ENCODE results near the gene RPL15.

Gene RPL15

DNA sequence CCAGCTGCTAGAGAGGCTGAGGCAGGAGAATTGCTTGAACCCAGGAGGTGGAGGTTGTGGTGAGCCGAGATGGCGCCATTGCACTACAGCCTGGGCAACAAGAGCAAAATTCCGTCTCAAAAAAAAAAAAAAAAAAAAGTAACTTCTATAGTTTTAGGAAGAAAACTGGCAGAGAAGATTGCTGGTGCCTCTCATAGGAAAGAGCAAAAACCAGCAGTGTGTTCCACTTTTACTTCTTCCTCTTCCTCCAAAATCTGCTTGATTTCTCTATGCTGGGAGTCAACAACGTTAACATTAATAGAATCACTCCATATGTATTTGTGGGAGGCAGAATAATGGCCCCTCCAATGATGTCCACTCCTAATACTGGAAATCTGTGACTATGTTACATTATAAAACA, 15.6 kb downstream of the RPL15 start:
- no peak for DNase-seq

DNA sequence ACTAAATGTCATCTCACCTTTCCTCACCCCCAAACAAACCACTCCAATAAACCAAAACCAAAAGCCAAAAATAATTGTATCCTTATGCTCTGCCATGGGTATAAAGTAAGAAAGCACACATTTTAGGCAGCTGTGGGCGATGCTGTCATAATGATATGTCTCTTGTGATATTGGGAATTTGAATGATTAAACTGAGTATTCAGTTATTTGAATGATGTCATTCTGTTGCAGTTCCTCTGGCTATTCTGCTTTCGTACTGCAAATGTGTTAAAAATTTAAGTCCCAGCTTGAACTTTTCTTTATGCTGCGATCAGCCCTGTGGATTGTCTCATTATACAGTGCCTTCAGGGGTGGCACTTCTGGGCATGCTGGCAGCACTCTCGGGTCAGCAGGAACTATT, 17.3 kb downstream of the RPL15 start:
- no peak for DNase-seq

DNA sequence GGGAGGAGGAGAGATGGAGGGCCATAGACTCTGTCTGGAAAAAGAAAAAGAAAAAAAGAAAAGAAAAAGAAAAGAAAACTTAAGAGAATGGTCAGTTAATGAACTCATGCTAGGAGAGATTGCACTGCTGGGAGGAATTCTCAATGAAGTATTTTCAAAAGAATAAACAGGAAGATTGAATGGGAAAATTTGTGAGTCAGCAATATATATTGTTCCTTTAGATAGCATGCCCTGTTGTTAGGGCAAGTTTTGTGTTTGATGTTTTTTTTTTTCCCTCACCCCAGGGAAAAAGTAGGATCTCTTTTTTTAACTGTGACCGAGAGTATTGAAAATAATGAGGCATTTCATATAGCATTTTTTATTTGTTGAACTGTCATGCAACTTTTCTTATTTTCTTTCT, 20.4 kb downstream of the RPL15 start:
- no peak for DNase-seq

DNA sequence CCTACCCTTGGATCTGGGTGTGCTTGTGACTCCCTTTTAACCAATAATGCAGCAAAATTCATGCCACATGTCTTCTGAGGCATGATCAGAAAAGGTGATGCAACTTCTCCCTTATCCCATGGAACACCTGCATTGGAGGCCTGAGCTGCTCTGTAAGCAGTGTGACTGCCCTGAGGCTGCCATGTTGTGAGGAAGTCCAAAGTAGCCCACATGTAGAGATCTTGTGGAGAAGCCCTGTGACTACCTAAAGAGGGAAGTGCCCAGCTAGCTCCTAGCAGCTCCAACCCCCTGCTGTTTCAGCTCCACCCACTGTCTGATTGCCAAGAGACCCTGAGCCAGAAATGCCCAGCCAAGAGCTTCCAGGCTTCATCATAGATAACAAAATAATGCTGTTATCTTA, 21.8 kb downstream of the RPL15 start:
- no peak for DNase-seq

DNA sequence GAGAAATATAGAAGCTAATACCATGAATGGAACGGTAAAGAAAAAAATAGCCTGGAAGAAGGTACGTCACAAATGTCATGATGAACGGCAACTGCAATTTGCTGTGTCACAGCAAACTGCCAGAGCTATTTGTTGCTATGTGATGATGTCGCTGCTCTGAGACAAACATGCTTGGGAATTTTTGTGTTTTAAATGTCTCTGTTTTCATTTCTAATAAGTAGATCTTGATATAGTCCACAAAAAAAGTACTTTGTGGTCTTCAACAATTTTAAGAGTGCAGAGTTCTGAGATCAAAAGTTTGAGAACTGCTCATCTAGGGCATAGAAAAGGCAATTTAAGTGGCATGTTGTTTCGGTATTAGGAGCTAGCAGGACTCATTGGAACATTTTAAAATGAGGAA, 23.8 kb downstream of the RPL15 start:
- DNase-seq, result no peak

DNA sequence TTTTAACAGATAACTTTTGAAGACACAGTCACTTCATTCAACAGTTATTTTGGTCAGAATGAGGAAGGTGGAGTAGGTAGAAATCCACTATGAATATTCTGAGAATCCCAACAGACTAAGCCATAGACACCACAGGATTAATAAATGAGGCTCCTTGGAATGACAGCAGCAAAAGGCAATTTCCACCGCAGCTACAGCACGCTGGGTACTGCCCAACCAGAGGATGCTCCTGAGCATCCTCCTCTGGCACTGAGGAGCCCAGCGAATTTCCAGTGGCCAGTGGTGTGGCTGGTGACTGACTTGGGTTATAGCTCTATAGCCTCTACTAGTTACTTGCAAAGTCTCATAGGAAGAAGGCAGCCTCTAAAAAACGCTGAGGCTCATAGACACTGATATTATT, 24.5 kb downstream of the RPL15 start:
- DNase-seq, result no peak

DNA sequence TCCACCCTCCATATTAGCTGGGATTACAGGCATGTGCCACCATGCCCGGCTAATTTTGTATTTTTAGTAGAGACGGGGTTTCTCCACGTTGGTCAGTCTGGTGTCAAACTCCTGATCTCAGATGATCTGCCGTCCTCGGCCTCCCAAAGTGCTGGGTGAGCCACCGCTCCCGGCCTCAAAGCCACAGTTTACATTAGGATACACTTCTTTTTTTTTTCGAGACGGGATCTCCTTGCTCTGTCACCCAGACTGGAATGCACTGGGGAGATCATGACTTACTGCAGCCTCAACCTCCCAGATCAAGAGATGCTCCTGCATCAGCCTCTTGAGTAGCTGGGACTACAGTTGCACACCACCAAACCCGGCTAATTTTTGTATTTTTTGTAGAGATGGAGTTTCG, 25.6 kb downstream of the RPL15 start:
- DNase-seq, result no peak

DNA sequence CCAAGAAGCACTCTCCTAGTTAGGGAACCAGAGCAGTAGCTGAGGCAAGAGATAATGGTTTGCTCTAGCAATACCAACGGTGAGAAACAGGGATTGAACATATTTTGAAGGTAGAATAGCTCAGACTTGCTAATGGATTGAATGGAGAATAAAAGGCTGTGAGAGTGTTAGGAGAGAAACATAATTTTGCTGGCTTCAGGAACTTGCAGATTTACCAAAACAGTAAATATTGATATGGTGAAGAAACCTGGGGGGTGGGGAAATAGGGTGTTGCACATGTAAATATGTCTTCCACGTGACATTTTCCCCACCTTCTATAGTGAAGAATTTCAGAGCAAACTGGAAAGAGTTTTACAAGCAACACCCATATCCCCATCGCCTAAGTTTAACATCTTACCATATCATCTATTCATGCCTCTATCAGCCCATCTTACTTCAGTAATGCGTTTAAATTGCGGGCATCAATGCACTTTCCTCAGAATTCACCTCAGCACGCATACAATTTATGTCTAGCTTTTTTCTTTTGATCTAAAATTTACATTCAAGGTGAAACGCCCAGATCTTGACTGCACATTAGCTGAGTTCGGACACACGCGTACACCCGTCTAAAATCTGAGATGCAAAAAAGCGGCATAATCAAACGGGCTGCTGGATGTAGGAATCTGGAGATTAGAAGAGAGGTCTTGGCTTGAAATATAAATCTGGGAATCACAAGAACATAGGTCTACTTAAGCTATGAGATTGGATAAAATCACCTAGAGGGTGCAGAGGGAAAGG, 27.3 kb downstream of the RPL15 start:
- DNase-seq, result no peak

DNA sequence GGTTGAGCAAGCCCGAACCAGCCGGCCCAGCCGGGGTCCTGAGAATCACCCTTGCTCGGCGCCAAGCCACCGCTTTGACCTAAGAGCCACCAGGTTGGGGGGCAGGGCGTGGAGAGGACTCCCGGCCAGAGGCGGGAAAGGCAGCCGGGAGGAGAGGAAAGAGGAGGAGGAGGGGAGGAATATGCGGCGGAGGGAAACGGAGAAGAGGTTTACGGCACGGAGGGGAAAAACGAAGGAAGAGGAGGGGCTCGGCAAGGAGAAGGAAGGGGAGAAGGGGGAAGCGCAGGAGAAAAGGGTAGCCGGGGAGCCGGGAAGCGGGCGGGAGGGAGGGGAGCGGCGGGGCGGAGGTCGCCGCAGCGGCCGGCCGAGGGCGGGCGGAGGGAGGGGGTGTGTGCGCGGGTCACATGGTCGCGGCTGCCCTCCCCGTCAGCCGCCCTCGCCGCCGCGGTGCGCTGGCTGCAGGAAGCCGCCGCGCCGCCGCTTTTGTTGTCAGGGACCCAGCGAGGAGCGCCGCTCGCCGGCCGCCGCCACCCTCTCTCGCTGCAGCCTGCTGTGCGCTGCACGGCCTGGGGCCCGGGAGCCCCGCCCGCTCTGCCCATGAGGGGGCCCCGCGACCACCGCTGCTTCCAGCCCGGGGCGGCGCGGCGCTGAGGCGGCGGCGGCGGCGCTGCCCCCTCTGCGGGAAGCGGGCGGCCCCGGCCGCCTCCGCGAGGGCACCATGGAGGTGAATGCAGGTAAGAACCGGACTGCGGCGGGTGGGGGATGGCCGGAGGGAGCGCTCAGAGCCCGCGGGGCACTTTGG, 28.1 kb downstream of the RPL15 start, which contains the start of gene NR1D2:
TSS of gene NR1D2 (plus strand) at position 426 of the 802 bp plus-strand sequence. CDS start at position 719, 293 bp downstream.
- no peak for DNase-seq

DNA sequence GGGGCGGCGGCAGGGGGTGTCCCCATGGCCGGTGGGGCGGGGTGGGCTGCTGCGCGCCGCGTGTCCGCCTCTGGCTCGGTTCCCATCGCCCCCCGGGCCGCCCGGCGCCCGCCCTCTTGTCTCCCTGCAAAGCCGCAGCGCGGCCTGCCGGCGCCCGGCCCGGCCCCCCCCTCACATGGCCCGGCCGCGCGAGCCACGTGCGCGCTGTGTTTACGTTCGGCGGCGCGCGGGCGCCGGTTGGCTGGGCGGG, 28.7 kb downstream of the RPL15 start:
- DNase-seq, result no peak

DNA sequence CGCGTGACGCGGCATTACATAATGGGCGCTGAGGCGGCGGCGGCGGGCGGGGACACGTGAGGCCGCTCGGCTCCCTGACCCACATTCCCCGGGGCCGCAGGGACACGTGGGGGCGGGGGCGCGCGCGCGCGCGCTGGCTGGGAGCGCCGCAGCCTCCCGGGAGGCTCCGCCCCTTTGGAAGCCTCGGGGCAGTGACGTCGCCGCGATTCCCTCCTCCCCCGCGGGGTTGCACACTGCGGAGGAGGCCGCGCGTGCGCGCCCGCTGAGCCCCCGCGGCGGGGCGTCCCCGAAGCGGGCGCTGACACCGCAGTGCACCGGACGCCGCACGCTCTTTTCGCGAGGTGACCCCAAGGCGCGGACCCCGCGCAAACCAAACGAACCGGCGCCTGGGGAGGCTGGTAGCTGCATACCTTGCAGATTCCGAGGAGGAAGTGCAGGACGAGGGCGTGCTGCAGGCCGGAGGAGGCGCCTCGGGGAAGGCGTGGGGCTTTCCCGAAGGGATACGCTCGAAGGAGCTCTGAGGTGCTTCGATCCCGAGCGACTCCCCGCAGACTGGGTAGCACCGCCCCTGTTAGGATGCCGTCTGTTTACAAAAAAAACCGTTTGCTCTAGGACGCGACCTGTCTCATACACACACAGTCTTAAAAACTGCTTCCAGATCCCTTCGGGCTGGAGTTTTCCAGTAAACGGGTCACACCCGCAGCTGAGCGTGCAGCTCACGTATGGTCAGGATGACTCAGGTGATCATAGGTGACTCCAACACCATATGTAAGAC, 29.2 kb downstream of the RPL15 start:
- peak; percentile 89 for DNase-seq

DNA sequence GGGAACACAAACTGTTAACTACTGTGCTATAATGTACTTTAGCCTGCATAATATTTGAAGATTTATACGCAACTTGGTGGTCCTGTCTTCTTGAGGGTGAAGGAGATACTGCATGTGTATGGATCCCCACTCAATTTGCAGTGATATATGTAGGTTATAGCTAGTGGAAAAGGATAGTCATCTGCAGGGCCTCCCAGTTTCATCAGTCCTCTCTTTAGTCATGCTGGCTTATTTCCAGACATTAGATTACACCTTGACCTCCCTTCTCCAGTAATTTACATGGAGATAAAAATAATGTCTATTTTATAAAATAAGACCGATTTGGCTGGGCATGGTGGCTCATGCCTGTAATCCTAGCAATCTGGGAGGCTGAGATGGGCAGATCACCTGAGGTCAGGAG, 31.8 kb downstream of the RPL15 start:
- no peak for DNase-seq

DNA sequence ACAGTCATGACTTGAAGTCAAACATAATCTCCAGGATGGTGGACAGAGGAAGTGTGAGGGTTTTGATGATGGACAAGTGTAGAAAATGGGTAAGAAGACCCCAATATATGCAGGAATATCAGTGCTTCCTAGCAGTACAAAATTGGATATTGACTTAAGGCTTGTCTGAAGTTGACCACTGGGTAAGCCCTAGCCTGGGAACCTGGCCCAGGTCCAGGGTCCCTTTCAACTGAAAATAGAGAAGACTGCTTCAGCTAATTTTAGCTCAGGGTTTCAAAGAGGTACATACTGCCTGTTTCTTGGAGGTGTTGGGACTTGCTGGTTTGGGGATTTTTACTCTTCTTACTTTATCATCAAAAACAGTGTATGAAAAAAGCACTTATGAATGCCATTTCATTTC, 32.9 kb downstream of the RPL15 start:
- DNase-seq, result no peak

DNA sequence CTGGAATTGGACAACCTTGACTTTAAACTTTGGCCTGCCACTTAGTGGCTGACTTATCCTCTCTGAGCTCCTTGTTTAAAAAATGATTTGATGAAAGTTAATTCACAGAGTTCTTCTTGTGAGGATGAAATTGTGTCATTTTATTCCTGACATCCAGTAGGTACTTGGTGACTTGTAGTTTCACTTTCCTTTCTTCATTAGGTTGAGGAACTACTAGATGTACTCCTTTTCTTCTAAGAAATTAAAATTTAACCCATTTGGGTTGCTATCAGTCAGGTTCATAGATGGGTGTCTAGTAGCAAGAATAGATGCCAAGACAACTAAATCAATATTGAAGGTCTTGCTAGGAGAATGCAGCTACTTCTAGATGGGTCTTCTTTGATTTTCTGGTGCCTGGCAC, 33.4 kb downstream of the RPL15 start:
- DNase-seq, result no peak

DNA sequence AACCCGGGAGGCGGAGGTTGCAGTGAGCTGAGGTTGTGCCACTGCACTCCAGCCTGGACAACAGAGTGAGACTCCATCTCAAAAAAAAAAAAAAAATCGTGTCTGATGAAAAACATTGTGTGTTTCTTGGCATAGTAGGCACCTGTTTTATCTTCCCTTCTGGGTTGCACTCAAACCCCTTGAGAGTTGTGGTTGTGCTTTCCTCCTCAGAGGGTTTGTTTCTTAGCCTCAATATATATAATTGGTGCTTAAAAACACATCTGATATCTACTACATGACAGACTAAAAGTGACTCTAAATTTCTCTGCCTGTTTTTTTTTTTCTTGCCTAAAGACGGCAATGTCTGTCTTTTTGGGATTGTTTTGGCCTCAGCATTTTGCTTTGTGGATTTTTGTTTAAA, 35.7 kb downstream of the RPL15 start:
- no peak for DNase-seq

DNA sequence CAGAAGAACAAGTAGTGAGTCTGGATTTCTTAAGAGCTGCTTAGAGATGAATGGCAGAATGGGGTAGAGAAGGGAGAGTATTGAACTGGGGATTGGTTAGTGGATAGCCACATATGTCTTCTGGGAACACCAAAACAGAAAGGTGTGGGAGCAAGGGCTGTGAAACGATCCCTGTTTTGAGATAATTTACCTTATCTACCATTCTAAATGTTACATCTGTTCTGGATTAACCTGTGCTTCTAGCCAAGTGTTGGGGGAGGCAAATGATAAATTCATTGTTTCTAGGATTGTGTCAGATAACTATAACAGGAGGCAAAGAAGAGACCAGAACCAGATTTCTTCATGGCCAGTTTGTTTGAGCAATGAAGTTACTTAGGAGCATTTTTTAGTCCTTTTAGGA, 36.6 kb downstream of the RPL15 start:
- no peak for DNase-seq

DNA sequence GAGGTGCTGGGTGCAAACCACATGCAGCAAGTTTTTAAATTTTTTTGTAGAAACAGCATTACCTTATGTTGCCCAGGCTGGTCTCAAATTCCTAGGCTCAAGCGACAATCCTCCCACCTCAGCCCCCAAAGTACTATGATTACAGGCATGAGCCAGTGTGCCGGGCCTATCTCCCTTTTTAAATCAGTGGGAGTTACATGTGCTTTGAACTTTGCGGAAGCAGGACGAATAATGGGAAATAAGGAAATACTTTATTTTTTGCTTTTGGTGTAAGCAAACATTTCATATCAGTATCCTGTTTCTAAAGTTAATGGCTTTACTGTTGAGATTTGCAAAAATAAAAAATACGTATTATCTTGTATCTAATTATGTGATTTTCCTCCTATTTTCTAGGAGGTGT, 37.2 kb downstream of the RPL15 start:
- no peak for DNase-seq

DNA sequence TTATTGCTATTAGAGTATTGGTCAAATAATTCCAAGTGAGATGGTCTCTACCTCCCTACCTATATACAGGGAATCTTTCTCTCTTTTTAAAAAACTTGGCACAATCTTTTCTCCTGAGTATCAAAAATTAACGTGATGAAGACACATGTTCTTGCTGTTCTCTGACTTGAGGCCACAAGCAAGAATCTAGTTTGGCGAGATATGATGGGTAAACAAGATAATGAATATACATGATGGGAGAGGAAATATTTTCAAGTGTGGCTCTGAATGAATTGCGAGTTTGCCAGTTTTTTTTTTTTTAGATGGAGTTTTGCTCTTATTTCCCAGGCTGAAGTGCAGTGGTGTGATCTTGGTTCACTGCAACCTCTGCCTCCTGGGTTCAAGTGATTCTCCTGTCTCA, 39.8 kb downstream of the RPL15 start:
- DNase-seq, result no peak

DNA sequence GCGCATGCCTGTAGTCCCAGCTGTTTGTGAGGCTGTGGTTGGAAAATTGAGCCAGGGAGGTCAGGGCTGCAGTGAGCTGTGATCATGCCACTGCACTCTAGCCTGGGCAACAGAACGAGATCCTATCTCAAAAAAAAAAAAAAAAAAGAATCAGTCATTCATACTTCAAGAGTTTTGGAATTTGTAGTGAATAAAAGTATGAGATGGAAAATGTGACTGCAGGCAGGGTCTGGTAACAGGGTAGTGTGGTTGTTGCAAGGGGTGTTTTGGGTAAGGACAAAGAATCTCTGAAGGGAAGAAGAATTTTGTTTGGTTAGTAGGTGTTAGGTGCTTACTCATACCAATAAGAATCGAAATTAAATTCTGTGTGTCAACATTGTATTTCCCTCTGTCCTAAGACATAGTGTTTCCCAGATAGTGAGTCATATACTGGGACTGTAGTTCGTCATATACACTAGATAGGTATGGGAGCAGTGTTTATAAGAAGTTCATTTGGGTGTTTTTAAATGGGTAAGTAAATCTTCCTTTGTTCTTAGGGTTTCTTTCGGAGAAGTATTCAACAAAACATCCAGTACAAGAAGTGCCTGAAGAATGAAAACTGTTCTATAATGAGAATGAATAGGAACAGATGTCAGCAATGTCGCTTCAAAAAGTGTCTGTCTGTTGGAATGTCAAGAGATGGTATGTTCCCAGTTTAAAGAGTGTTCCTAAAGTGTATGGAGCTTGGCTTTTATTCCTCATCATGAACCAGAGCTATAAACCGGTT, 42.4 kb downstream of the RPL15 start:
- DNase-seq, result no peak

DNA sequence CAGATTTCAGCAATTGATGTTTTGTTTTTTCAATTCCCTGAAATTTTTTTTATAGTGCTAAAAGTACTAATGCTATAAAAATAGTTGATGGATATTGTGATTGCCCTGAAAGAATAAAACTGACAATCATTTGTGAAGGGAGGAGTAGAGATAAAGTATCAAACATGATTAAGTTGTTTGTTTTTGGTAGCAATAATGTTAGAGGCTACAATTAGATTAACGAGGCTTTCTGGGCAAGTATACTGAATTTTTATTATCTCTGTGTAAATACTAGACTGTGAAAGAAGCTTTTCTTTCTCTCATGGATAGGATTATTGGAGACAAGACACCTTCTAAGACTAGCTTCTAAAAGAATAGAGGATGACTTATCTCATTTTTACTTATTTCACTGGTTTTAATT, 43.7 kb downstream of the RPL15 start:
- DNase-seq, result no peak

DNA sequence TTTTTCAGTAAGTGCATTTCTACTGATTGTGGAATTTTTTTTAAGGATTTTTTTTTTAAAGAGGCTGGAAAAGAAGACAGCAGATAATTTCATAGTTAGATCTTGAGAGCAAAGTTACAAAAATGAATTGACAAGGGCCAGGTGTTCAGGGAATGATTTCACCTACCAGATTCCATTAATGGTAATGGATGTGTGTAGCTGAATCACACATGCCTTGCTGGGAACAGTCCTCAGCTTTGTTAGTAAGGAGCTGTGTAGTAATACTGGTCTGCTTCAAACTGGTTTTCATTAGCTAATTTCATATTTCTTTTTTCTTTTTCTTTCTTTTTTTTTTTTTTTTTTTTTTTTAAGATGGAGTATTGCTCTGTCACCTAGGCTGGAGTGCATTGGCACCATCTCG, 44.1 kb downstream of the RPL15 start:
- DNase-seq, result no peak

DNA sequence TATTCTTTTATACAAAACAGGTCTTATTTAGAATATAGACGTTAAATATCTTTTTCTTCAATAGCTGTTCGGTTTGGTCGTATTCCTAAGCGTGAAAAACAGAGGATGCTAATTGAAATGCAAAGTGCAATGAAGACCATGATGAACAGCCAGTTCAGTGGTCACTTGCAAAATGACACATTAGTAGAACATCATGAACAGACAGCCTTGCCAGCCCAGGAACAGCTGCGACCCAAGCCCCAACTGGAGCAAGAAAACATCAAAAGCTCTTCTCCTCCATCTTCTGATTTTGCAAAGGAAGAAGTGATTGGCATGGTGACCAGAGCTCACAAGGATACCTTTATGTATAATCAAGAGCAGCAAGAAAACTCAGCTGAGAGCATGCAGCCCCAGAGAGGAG, 45.0 kb downstream of the RPL15 start:
- no peak for DNase-seq

DNA sequence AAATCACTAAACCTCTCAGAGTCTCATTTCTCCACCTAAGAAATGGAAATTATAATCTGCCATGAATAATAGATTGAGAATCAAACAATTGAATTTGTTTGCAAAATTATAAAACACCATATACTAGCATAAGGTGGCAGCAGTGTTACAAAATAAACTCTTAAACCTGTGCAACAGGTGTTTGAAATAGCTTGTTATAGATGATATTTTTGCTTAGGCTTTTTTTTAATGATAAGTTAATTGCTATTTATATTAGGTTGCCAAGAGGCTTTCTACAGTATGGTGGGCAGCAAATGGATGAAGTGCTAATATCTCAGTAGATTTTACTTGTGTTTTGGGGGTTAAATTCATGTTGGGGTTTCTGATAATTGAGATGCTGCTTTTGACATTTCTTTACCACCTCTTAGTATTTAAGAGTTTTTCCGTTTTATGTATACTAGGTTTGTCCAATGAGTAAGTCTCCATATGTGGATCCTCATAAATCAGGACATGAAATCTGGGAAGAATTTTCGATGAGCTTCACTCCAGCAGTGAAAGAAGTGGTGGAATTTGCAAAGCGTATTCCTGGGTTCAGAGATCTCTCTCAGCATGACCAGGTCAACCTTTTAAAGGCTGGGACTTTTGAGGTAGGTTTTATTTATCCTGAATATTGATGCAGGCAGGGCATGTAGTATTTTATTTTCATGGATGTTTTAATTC, 47.8 kb downstream of the RPL15 start:
- DNase-seq, result no peak

Measured in SHP77 treated with DMSO at 0.1 percent for 48 hours (cell line).